Effector memory CD4-positive, alpha-beta T cell (primary cell): ENCODE measurements around the gene SLC52A3.

ENCODE experiments used
- DNase-seq, 3 donors: peaks; one replicate each; pipeline ENCODE4 v3.0.0-alpha.2; 2020
- H3K27ac ChIP-seq: 2 replicates; pipeline ENCODE4 v1.7.0; 2013; ENCODE audit warnings: mild to moderate bottlenecking, low read length, moderate library complexity; ENCODE audit not compliant: insufficient read depth, poor library complexity, severe bottlenecking
- H3K27me3 ChIP-seq: replicated peaks from 2 replicates; pipeline ENCODE4 v1.7.0; 2013; ENCODE audit warnings: mild to moderate bottlenecking, low read length; ENCODE audit not compliant: insufficient read depth, control insufficient read depth, poor library complexity, severe bottlenecking
- H3K36me3 ChIP-seq: 2 replicates; pipeline ENCODE4 v1.7.0; 2013; ENCODE audit warnings: mild to moderate bottlenecking, low read length, moderate library complexity; ENCODE audit not compliant: control insufficient read depth, insufficient read depth
- H3K4me1 ChIP-seq: 2 replicates; pipeline ENCODE4 v1.7.0; 2013; ENCODE audit warnings: low read length, mild to moderate bottlenecking; ENCODE audit not compliant: control insufficient read depth, insufficient read depth, poor library complexity, severe bottlenecking
- H3K4me3 ChIP-seq: 2 replicates; pipeline ENCODE4 v1.7.0; 2013; ENCODE audit warnings: low read length, low read depth, mild to moderate bottlenecking; ENCODE audit not compliant: insufficient read depth, poor library complexity, severe bottlenecking
- H3K9me3 ChIP-seq: 2 replicates; pipeline ENCODE4 v1.7.0; 2013; ENCODE audit warnings: mild to moderate bottlenecking, low read length, moderate library complexity; ENCODE audit not compliant: control insufficient read depth

The SLC52A3 gene

DNA sequence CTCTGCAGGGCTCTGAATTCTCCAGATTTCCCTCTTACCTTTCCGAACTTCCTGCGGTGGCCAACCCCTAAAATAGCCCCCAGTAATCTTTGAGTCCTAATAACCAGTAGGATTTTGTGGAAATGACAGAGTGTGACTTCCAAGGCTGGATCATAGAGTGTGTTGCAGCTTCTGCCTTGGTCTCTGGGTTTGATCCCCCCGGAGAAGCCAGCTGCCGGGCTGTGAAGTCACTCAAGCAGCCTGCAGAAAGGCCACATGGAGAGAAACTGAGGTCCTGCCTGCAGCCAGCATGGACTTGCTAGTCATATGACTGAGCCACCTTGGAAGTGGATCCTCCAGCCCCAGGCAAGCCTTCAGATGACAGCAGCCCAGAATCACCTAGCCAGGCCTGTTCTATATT is 46.4 kb downstream of the SLC52A3 start:
- Histone ChIP-seq H3K27ac (no peak overlapping the region), H3K4me1 (no peaks in the 10 kb centered on the region), H3K36me3 (no peaks in the 10 kb centered on the region), H3K9me3 (no peaks in the 10 kb centered on the region), H3K4me3 (no peak overlapping the region), H3K27me3 (peaks cover 7% of the 10 kb centered on the region)
- no peak for DNase-seq

DNA sequence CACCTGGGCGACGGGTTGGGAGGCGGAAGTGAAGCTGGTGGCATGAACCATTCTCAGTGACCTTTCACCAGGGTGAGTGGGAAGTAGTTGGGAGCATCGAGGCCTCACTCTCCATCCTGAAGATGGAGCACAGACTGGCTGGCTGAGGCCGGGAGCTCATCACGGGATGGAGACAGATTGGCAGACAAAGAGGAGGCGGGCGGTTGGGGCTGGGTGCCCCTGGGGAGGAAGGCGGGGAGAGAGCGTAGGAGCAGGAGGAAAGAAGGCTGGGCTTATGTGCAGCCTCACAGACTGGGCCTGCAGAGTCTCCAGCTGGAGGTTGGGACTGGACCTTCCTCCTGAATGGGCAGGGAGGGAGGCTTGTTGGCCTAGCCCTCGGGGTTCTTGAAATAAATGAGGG is 48.5 kb downstream of the SLC52A3 start:
- H3K9me3 ChIP-seq = no peaks in the 10 kb centered on the region
- DNase-seq = no peak
- no peaks in the 10 kb centered on the region for H3K36me3 ChIP-seq
- no peak overlapping the region for H3K27ac ChIP-seq
- H3K4me1 ChIP-seq = no peaks in the 10 kb centered on the region
- no peak overlapping the region for H3K4me3 ChIP-seq
- H3K27me3 ChIP-seq = peaks cover 1% of the 10 kb centered on the region

DNA sequence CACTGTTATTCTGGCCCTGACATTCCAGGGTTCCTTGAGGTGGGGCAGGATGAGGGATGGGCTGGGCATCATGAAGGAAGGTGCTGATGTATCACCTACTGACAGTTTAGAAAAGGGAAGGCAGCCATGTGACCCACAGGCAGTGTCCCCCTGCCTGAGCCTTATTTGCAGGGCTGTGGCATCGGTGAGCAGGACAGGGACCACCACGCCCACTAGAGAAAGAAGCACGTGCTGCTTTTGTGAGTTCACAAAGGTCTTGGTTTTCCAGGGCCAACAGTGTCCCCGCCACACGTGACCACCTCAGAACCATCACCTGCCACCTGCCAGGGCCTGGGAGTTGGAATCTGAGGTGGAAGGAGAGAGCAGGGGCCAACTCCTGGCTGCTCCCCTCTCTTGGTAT is 49.2 kb downstream of the SLC52A3 start:
- H3K36me3 ChIP-seq = no peaks in the 10 kb centered on the region
- no peak for DNase-seq
- no peak overlapping the region for H3K4me3 ChIP-seq
- H3K4me1 ChIP-seq = no peaks in the 10 kb centered on the region
- H3K27me3 ChIP-seq = no peaks in the 10 kb centered on the region
- no peak overlapping the region for H3K27ac ChIP-seq
- H3K9me3 ChIP-seq = no peaks in the 10 kb centered on the region

DNA sequence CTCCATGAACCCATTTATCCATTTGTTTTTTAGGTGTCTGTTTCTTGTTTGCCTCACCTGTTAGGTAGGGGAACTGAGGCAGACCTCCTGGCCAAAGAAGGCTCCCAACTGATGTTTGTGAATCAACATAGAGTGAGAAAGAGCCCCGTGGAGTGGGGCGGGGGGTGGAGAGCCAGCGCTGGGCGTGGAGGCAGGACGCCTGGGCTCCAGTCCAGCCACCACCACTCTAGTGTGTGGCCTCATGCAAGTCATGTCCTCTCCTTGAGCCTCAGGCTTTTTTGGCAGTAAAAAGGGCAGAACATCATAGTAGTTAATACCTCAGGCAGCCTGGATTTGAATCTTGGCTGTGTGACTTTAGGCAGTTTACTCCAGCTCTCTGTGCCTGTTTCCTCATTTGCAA is 50.5 kb downstream of the SLC52A3 start:
- no peak for DNase-seq
- no peak overlapping the region for H3K4me3 ChIP-seq
- no peaks in the 10 kb centered on the region for H3K9me3 ChIP-seq
- H3K4me1 ChIP-seq = no peaks in the 10 kb centered on the region
- H3K27me3 ChIP-seq = no peaks in the 10 kb centered on the region
- no peaks in the 10 kb centered on the region for H3K36me3 ChIP-seq
- no peak overlapping the region for H3K27ac ChIP-seq

DNA sequence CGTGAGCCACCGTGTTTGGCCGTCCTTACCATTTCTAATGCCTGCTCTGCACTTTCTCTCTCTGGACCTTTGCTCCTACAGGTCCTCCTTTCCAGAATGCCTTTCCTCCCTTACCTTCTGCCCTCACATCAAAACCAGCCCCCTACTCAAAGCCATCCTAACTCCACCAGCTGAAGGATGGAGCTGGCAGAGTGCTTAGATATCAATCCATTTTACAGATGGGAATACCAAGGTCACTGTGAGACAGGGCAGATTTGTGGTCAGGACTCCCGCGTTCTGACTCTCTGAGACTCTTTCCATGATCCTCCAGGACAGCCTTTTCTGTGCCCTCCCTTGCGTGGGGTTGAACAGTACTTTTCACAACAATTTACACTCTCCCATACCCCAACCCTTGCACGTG is 51.0 kb downstream of the SLC52A3 start:
- Histone ChIP-seq H3K9me3 (no peaks in the 10 kb centered on the region), H3K4me3 (no peak overlapping the region), H3K4me1 (no peaks in the 10 kb centered on the region), H3K36me3 (no peaks in the 10 kb centered on the region), H3K27ac (no peak overlapping the region), H3K27me3 (no peaks in the 10 kb centered on the region)
- no peak for DNase-seq

DNA sequence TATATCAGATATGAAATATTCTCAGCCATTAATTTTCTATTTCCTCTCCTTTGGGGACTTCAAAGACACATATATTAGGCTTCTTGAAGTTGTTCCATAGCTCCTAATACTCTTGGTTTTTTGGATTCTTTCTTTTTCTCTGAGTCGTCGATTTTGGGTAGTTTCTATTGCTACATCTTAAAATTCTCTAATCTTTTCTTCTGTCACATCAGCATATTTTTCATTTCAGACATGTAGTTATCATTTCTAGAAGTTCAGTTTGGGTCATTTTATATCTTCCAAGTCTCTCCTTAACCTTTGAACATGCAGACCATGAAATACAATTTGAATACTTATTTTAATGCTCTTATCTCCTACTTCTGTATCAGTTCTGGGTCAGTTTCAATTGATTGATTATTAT is 53.8 kb downstream of the SLC52A3 start:
- Histone ChIP-seq H3K27me3 (no peaks in the 10 kb centered on the region), H3K36me3 (no peaks in the 10 kb centered on the region)
- DNase-seq = no peak

DNA sequence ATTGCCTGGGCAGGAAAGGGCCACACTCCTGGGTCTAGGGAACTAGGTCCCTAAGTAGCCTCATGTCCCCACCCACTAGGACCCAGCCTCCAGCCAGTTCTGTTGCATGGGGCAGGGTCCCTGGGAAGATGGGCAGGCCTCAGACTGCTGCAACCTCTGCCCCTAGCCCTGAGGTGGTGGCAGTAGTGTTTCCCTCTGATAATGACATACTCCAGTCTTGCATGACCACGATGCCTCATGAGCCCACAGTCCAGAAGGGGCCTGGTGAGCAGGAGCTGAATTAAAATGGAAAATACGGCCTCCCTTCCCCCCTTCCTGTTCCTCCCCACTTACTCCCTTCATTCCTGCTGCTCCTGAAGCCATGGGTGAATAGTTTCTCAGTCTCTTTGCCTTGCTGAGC is 56.7 kb downstream of the SLC52A3 start:
- H3K27ac ChIP-seq = no peak overlapping the region
- no peak for DNase-seq
- H3K9me3 ChIP-seq = no peaks in the 10 kb centered on the region
- H3K4me1 ChIP-seq = no peaks in the 10 kb centered on the region
- H3K27me3 ChIP-seq = peaks cover 3% of the 10 kb centered on the region
- no peaks in the 10 kb centered on the region for H3K36me3 ChIP-seq
- no peak overlapping the region for H3K4me3 ChIP-seq

More for the DNA sequence above, 53.8 kb downstream of the SLC52A3 start:
- no peak overlapping the region for H3K4me3 ChIP-seq
- H3K27ac ChIP-seq = no peak overlapping the region
- H3K9me3 ChIP-seq = no peaks in the 10 kb centered on the region
- H3K4me1 ChIP-seq = no peaks in the 10 kb centered on the region

DNA sequence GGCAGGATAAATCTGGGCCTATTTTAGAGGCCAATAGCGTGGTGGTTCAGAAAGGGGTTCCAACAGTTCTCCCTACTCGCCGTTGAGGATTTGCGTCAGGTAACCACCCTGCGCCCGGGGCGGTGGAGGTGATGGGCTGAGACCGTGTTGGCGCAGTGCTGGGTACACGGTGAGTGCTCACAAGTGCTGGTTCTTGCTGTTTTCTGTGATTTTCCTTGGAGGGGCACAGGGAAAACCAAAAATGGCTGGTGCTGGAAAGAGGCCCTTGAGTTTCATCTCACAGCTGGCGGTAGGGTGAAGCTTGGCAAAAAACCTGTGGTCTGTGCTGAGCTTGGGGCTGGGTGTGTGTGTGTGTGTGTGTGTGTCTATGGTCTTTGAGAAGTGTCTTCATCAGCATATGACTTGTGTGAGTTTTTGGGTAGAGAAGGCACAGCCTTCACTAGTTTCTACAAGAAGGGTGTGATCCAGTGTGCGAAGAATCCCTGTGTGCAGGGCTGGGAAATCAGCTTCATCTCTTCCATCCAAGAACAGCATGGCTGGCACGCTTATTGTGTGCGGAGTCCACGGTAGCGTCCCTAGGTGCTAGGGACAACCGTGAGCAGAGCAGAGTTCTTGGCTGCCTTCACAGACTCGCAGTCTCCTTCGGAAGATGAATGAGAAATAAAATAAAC is 57.4 kb downstream of the SLC52A3 start:
- Histone ChIP-seq H3K4me1 (no peaks in the 10 kb centered on the region), H3K27ac (no peak overlapping the region), H3K4me3 (no peak overlapping the region), H3K9me3 (no peaks in the 10 kb centered on the region), H3K36me3 (no peaks in the 10 kb centered on the region), H3K27me3 (peaks cover 3% of the 10 kb centered on the region)
- no peak for DNase-seq
